Chondrocyte (in vitro differentiated cells): ENCODE data around the gene BZW2. TPM values are rescaled to one million over a fixed set of nuclear protein-coding genes. Genes with fewer than 3 reads are reported as not detected.
A peak's percentile ranks its signal among the peaks of the same experiment; 100 is the strongest.

Experiments used
- DNase-seq: peaks from one replicate; pipeline ENCODE4 v3.0.0; 2021; ENCODE audit warnings: mixed read lengths, low spot score
- H3K27ac Mint-ChIP-seq: one replicate; pipeline ENCODE4 v1.8.0; 2021; ENCODE audit warnings: mild to moderate bottlenecking, moderate library complexity, mixed read lengths; ENCODE audit not compliant: unreplicated experiment
- H3K27me3 Mint-ChIP-seq: 2 replicates; pipeline ENCODE4 v1.8.0; 2021; ENCODE audit warnings: low read depth, mixed read lengths
- H3K36me3 Mint-ChIP-seq: 2 replicates; pipeline ENCODE4 v1.8.0; 2021; ENCODE audit warnings: low read depth, mixed read lengths
- H3K4me1 Mint-ChIP-seq: 2 replicates; pipeline ENCODE4 v1.8.0; 2021; ENCODE audit warnings: low read depth, mild to moderate bottlenecking, mixed read lengths
- H3K4me3 Mint-ChIP-seq: one replicate; pipeline ENCODE4 v1.8.0; 2021; ENCODE audit warnings: mild to moderate bottlenecking, moderate library complexity, mixed read lengths; ENCODE audit not compliant: unreplicated experiment
- H3K9me3 Mint-ChIP-seq: 2 replicates; pipeline ENCODE4 v1.8.0; 2021; ENCODE audit warnings: low read depth, mixed read lengths
- CTCF ChIP-seq: fragments of 200-600 bp; sonication (generic); IDR thresholded peaks from 2 replicates; pipeline ENCODE4 v1.5.0; 2021; ENCODE audit warnings: antibody characterized with exemption, mild to moderate bottlenecking, moderate library complexity
- total RNA-seq: library from RNA; stranded (reverse); gene quantifications from 3 replicates; pipeline ENCODE4 v1.2.1, GENCODE V29; 2021

Gene BZW2
- total RNA-seq, 1 donor from 2014 or later: 44.8 TPM

GRCh38 chr7:16740623-16740953, 94.6 kb downstream of the BZW2 start:
- Mint-ChIP-seq H3K36me3 (no peaks in the 10 kb centered on the region), H3K4me1 (peaks cover 19% of the 10 kb centered on the region), H3K27ac (peak overlapping the region; percentile 8), H3K9me3 (no peaks in the 10 kb centered on the region), H3K27me3 (no peaks in the 10 kb centered on the region), H3K4me3 (no peak overlapping the region)
- TF ChIP-seq CTCF: no peak
- DNase-seq: no peak

- H3K9me3 Mint-ChIP-seq: no peaks in the 10 kb centered on the region
- H3K27ac Mint-ChIP-seq: no peak overlapping the region
- H3K27me3 Mint-ChIP-seq: no peaks in the 10 kb centered on the region
- no peak for DNase-seq
- H3K36me3 Mint-ChIP-seq: no peaks in the 10 kb centered on the region
- TF ChIP-seq CTCF: no peak
- no peak overlapping the region for H3K4me3 Mint-ChIP-seq
- H3K4me1 Mint-ChIP-seq: peaks cover 20% of the 10 kb centered on the region
Measured at GRCh38 chr7:16740996-16741395, 95.0 kb downstream of the BZW2 start.

DNA sequence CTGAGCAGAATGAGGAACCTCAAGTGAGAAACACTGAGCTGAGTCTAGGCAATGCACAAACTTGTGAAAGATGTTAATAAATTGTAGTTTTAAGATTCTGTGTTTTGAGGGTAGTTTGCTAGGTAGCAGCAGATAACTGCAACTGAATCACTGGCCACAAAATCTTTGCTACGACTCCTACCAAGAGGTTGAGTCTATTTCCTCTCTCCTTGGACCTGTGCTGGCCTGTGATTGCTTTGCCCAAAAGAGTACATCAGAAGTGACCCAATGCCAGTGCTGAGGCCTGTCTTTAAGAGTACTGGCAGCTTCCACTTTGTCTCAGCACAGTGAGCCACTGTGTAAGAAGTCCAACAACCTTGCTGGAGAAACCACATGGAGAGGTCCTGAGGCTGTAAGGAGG, 95.7 kb downstream of the BZW2 start:
- no peak for TF ChIP-seq CTCF
- DNase-seq: no peak
- H3K4me3 Mint-ChIP-seq: no peak overlapping the region
- no peaks in the 10 kb centered on the region for H3K9me3 Mint-ChIP-seq
- H3K36me3 Mint-ChIP-seq: no peaks in the 10 kb centered on the region
- peaks cover 20% of the 10 kb centered on the region for H3K4me1 Mint-ChIP-seq
- H3K27ac Mint-ChIP-seq: no peak overlapping the region
- no peaks in the 10 kb centered on the region for H3K27me3 Mint-ChIP-seq

- TF ChIP-seq CTCF: no peak
- H3K36me3 Mint-ChIP-seq: no peaks in the 10 kb centered on the region
- no peak overlapping the region for H3K27ac Mint-ChIP-seq
- H3K4me3 Mint-ChIP-seq: no peak overlapping the region
- no peak for DNase-seq
- H3K9me3 Mint-ChIP-seq: no peaks in the 10 kb centered on the region
- no peaks in the 10 kb centered on the region for H3K27me3 Mint-ChIP-seq
- peaks cover 20% of the 10 kb centered on the region for H3K4me1 Mint-ChIP-seq
Measured at GRCh38 chr7:16742547-16742946, 96.6 kb downstream of the BZW2 start.

DNA sequence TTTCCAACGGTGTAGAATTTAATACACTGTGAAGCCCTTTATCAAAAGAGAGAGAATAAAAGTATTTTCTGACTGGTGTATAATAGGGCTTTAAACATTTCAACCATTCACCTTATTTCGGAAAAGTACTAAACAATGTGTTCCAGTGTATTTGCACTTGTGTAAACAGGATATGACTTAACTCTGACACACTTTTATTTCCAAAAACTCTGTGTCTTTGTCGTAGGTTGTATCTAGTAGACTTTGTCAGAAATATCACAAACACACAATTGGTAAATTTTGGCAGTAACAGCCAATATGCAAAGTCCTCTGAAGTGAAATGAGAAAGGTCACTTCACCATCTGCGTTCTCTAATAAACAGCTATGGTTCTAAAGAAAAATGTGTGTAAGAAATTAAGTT, 97.3 kb downstream of the BZW2 start:
- Mint-ChIP-seq H3K36me3 (no peaks in the 10 kb centered on the region), H3K4me3 (no peak overlapping the region), H3K9me3 (no peaks in the 10 kb centered on the region), H3K27me3 (no peaks in the 10 kb centered on the region), H3K27ac (no peak overlapping the region), H3K4me1 (peaks cover 20% of the 10 kb centered on the region)
- DNase-seq: no peak
- TF ChIP-seq CTCF: no peak
